Neuronal stem cell (in vitro differentiated cells): ENCODE results near the gene GAS7.

Source experiments
- DNase-seq: peaks from one replicate; pipeline ENCODE4 v3.0.0-alpha.2; 2013; ENCODE audit warnings: low spot score
- H2AFZ ChIP-seq: one replicate; pipeline ENCODE4 v1.6.1; 2013; ENCODE audit warnings: mild to moderate bottlenecking, low read length, inconsistent platforms
- H2AK5ac ChIP-seq: 2 replicates; pipeline ENCODE4 v1.6.1; 2013; ENCODE audit warnings: low read depth, mild to moderate bottlenecking, inconsistent platforms, low read length, moderate library complexity, mixed read lengths
- H2BK120ac ChIP-seq: 2 replicates; pipeline ENCODE4 v1.6.1; 2013; ENCODE audit warnings: low read depth, mild to moderate bottlenecking, inconsistent platforms, low read length, moderate library complexity, mixed read lengths
- H2BK12ac ChIP-seq: one replicate; pipeline ENCODE4 v1.6.1; 2013; ENCODE audit warnings: low read length, inconsistent platforms
- H2BK15ac ChIP-seq: 2 replicates; pipeline ENCODE4 v1.6.1; 2013; ENCODE audit warnings: mild to moderate bottlenecking, low read length, inconsistent platforms, mixed read lengths
- H2BK5ac ChIP-seq: one replicate; pipeline ENCODE4 v1.6.1; 2013; ENCODE audit warnings: inconsistent platforms, mild to moderate bottlenecking, low read length, moderate library complexity
- H3K14ac ChIP-seq: one replicate; pipeline ENCODE4 v1.6.1; 2013; ENCODE audit warnings: low read length, inconsistent platforms
- H3K18ac ChIP-seq: 2 replicates; pipeline ENCODE4 v1.6.1; 2013; ENCODE audit warnings: low read length, inconsistent platforms
- H3K23ac ChIP-seq: 2 replicates; pipeline ENCODE4 v1.6.1; 2013; ENCODE audit warnings: low read depth, mild to moderate bottlenecking, mixed read lengths, low read length, inconsistent platforms; ENCODE audit not compliant: poor library complexity
- H3K27ac ChIP-seq: replicated peaks from 3 replicates; pipeline ENCODE4 v1.5.1; 2013; ENCODE audit warnings: low read length, inconsistent platforms
- H3K27me3 ChIP-seq, 3 experiments: 2 replicates each; pipeline ENCODE4 v1.6.1; 2013; ENCODE audit warnings: low read length in 3 of 3, mild to moderate bottlenecking in 2 of 3, inconsistent platforms in 1 of 3, low read depth in 1 of 3, mixed read lengths in 1 of 3, moderate library complexity in 1 of 3; ENCODE audit not compliant: control insufficient read depth in 3 of 3, insufficient read depth in 3 of 3
- H3K36me3 ChIP-seq, 2 donors: replicated peaks in 1 of 2; 2 replicates each; pipeline ENCODE4 v1.6.1; 2013; ENCODE audit warnings: low read length in 2 of 2; ENCODE audit not compliant: control insufficient read depth in 2 of 2, insufficient read depth in 2 of 2
- H3K4ac ChIP-seq: 2 replicates; pipeline ENCODE4 v1.6.1; 2013; ENCODE audit warnings: inconsistent platforms, mild to moderate bottlenecking, low read length, moderate library complexity
- H3K4me1 ChIP-seq, 2 donors: 1 replicate in 1 of 2; 2 replicates in 1 of 2; pipeline ENCODE4 v1.6.1; 2013; ENCODE audit warnings: low read length in 2 of 2, low read depth in 1 of 2; ENCODE audit not compliant: control insufficient read depth in 2 of 2, insufficient read depth in 1 of 2
- H3K4me2 ChIP-seq: one replicate; pipeline ENCODE4 v1.6.1; 2013; ENCODE audit warnings: mild to moderate bottlenecking, low read length, inconsistent platforms; ENCODE audit not compliant: insufficient read depth, poor library complexity, severe bottlenecking
- H3K4me3 ChIP-seq, 2 donors: 2 replicates each; pipeline ENCODE4 v1.5.1; 2013; ENCODE audit warnings: low read length in 2 of 2, mild to moderate bottlenecking in 2 of 2, inconsistent platforms in 1 of 2, moderate library complexity in 1 of 2
- H3K79me1 ChIP-seq: one replicate; pipeline ENCODE4 v1.6.1; 2013; ENCODE audit warnings: low read depth, mild to moderate bottlenecking, inconsistent platforms, low read length, moderate library complexity
- H3K9ac ChIP-seq: one replicate; pipeline ENCODE4 v1.6.1; 2013; ENCODE audit warnings: mild to moderate bottlenecking, low read depth, low read length, inconsistent platforms; ENCODE audit not compliant: poor library complexity
- H3K9me3 ChIP-seq, 2 donors: replicated peaks in 1 of 2; 2 replicates each; pipeline versions ENCODE3 to v1.6.1; 2013; ENCODE audit warnings: low read length in 2 of 2, mild to moderate bottlenecking in 2 of 2, inconsistent platforms in 1 of 2, low read depth in 1 of 2, mixed read lengths in 1 of 2, moderate library complexity in 1 of 2; ENCODE audit not compliant: control insufficient read depth in 2 of 2, insufficient read depth in 1 of 2
- H4K8ac ChIP-seq: one replicate; pipeline ENCODE4 v1.6.1; 2013; ENCODE audit warnings: low read depth, mild to moderate bottlenecking, inconsistent platforms, low read length, moderate library complexity
- H4K91ac ChIP-seq: one replicate; pipeline ENCODE4 v1.6.1; 2013; ENCODE audit warnings: low read length, low read depth, mild to moderate bottlenecking, inconsistent platforms; ENCODE audit not compliant: poor library complexity
- WGBS, 2 donors: extraction: QIAGEN DNeasy Blood & Tissue Kit; methylation state at CpG; one replicate each; pipeline ENCODE4 v1.1.7; 2013; ENCODE audit warnings: missing lambda C conversion rate in 2 of 2, mixed read lengths in 1 of 2; ENCODE audit not compliant: insufficient read length in 2 of 2, insufficient replicate concordance in 1 of 2; ENCODE audit errors: extremely low coverage in 2 of 2; 5-methylcytosine and 5-hydroxymethylcytosine counted together

The GAS7 gene

DNA sequence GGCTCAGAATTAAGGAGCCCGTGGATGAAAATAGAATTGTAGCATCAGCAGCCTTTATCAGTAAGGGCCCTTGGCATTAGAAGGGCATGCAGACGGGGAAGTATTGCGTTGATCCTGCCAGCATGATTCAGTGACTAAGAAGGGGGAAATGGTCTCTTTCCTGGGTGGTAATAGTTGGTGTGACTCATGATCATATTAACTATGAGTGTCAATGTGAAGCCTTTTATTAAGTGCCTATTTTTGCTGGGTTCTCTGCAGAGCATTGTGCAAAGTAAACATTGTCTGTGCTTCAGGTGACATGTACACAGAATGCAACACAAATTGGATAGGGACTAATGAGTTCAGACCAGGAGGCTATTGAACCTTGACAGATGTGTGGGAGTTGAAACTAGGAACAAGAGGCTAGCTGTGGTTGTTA lies 317.8 kb downstream of the GAS7 start:
- Histone ChIP-seq H3K4me1 (no peaks in the 10 kb centered on the region), H3K79me1 (no peaks in the 10 kb centered on the region), H3K4me2 (no peak overlapping the region), H3K27me3 (no peaks in the 10 kb centered on the region), H3K18ac (no peak overlapping the region), H2AFZ (no peak overlapping the region), H2BK120ac (no peak overlapping the region), H2AK5ac (no peak overlapping the region), H3K4ac (no peak overlapping the region), H3K27ac (no peak overlapping the region), H3K36me3 (no peaks in the 10 kb centered on the region), H4K8ac (no peak overlapping the region), H3K9ac (no peak overlapping the region), H3K9me3 (peaks cover 6% of the 10 kb centered on the region in 2 donors), H2BK15ac (no peak overlapping the region), H3K4me3 (no peak overlapping the region), H2BK12ac (no peak overlapping the region), H4K91ac (no peak overlapping the region), H3K23ac (no peak overlapping the region), H3K14ac (no peak overlapping the region), H2BK5ac (no peak overlapping the region)
- DNase-seq: no peak
- no CpG with 5 or more reads among the region's 3 CpGs for WGBS, 2 donors

DNA sequence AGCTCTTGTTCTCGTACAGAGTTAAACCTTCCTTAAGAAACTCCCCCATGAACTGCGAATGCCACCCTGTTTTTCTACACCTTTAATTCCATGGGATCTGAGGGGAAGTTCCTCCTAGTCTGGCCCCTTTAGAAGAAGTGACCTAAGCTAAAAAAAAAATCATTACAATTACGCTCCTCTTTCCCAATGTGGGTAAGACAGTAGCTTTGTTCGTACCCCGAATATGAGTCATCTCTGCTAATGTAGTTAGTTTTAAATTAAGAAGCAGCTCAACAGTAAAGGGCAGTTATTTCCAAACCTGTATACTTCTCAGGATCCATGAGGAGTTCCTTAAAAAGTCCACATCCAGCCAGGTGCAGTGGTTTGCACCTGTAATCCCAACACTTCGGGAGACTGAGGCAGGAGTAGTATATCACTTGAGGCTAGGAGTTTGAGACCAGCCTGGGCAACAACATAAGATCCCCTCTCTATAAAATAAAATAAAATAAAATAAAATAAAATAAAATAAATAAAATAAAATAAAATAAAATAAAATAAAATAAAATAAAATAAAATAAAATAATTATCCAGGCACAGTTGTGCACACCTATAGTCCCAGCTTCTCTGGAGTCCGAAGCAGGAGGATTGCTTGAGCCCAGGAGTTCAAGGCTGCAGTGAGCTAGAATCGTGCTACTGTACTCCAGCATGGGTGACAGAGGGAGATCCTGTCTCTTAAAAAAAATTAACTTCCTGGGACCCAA lies 319.4 kb downstream of the GAS7 start:
- no peak for DNase-seq
- Histone ChIP-seq H3K4me3 (no peak overlapping the region), H3K36me3 (no peaks in the 10 kb centered on the region), H3K14ac (no peak overlapping the region), H3K4me2 (no peak overlapping the region), H2AFZ (no peak overlapping the region), H3K9me3 (peaks cover 3 to 6% of the 10 kb centered on the region in 2 donors), H3K23ac (no peak overlapping the region), H3K4ac (no peak overlapping the region), H3K4me1 (no peaks in the 10 kb centered on the region), H3K18ac (no peak overlapping the region), H4K8ac (no peak overlapping the region), H3K27ac (no peak overlapping the region), H4K91ac (no peak overlapping the region), H3K27me3 (no peaks in the 10 kb centered on the region), H2BK15ac (no peak overlapping the region), H2AK5ac (no peak overlapping the region), H2BK120ac (no peak overlapping the region), H3K9ac (no peak overlapping the region), H2BK5ac (no peak overlapping the region), H3K79me1 (no peaks in the 10 kb centered on the region), H2BK12ac (no peak overlapping the region)
- WGBS, 2 donors: no CpG with 5 or more reads among the region's 8 CpGs

DNA sequence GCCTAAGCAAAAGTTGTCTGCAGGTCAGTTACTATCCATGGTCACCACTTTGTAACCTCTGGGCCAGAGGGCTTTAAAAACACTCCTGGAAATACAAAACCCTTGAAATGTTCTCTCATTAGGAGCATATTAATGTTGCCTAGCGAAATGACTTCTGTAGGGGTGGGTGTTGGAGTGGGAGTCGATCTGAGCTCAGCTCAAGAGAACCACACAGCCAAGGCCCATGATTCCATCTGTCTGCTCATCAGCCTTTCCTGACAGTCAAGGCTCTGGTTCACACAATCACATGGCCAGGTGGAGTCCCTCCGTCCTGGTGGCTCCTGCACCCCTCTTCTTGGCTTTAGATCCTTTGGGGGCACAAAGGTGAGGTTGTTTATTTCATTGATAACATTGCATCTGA lies 320.1 kb downstream of the GAS7 start:
- WGBS, 2 donors: no CpG with 5 or more reads among the region's 3 CpGs

DNA sequence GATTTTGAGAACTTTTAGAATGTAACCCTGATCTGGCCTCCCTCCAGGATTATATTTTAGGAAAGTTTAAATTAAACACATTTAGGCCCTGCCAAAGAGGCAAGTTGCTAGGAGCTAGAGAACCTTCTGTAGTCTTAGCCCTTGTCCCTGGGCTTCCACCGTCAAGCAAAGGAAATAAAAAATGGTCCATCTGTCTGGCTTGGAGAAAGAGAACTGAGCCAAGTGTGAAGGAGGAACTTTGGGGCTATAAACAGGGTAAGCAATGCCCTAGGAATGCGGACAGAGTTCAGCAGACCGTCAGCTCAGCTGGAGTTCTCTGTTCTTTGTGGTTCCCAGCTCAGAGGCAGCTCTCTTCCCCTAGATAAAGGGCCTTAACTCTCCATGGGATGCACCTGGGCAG lies 323.0 kb downstream of the GAS7 start:
- no peak overlapping the region for H4K91ac ChIP-seq
- H3K9ac ChIP-seq: no peak overlapping the region
- no peaks in the 10 kb centered on the region for H3K27me3 ChIP-seq
- no peak overlapping the region for H2AFZ ChIP-seq
- H3K4ac ChIP-seq: no peak overlapping the region
- H4K8ac ChIP-seq: no peak overlapping the region
- H2BK5ac ChIP-seq: no peak overlapping the region
- H3K14ac ChIP-seq: no peak overlapping the region
- no peaks in the 10 kb centered on the region for H3K4me1 ChIP-seq
- H3K4me2 ChIP-seq: no peak overlapping the region
- no peak overlapping the region for H2BK120ac ChIP-seq
- H3K27ac ChIP-seq: no peak overlapping the region
- WGBS, 2 donors: no CpG with 5 or more reads among the region's 3 CpGs
- H3K23ac ChIP-seq: no peak overlapping the region
- H3K36me3 ChIP-seq: no peaks in the 10 kb centered on the region
- H3K9me3 ChIP-seq: no peaks in the 10 kb centered on the region
- H2BK12ac ChIP-seq: no peak overlapping the region
- H2BK15ac ChIP-seq: no peak overlapping the region
- no peak overlapping the region for H3K4me3 ChIP-seq
- H2AK5ac ChIP-seq: no peak overlapping the region
- DNase-seq: no peak
- H3K79me1 ChIP-seq: no peaks in the 10 kb centered on the region
- H3K18ac ChIP-seq: no peak overlapping the region

More for the DNA sequence above, 320.1 kb downstream of the GAS7 start:
- H3K27me3 ChIP-seq: no peaks in the 10 kb centered on the region
- no peak overlapping the region for H2BK15ac ChIP-seq
- H3K23ac ChIP-seq: no peak overlapping the region
- no peaks in the 10 kb centered on the region for H3K36me3 ChIP-seq
- no peak overlapping the region for H3K9ac ChIP-seq
- H3K4me2 ChIP-seq: no peak overlapping the region
- no peak overlapping the region for H4K91ac ChIP-seq
- no peak overlapping the region for H2AK5ac ChIP-seq
- no peak overlapping the region for H3K4me3 ChIP-seq
- no peaks in the 10 kb centered on the region for H3K4me1 ChIP-seq
- H2AFZ ChIP-seq: no peak overlapping the region
- no peak overlapping the region for H2BK120ac ChIP-seq
- peaks cover 3% of the 10 kb centered on the region in 2 donors for H3K9me3 ChIP-seq
- DNase-seq: no peak
- H4K8ac ChIP-seq: no peak overlapping the region
- no peak overlapping the region for H3K4ac ChIP-seq
- no peak overlapping the region for H2BK5ac ChIP-seq
- no peak overlapping the region for H3K18ac ChIP-seq
- no peak overlapping the region for H3K27ac ChIP-seq
- H3K79me1 ChIP-seq: no peaks in the 10 kb centered on the region
- no peak overlapping the region for H2BK12ac ChIP-seq
- no peak overlapping the region for H3K14ac ChIP-seq
